H1 (cell line): ENCODE measurements around the gene SMYD1.

Source experiments
- BRCA1 ChIP-seq: IDR thresholded peaks from 2 replicates; pipeline ENCODE4 v1.6.1; 2012; ENCODE audit warnings: low read depth, low read length, improper control_type of control experiment
- GABPA ChIP-seq: IDR thresholded peaks from 2 replicates; pipeline ENCODE4 v1.6.1; 2011; ENCODE audit warnings: mild to moderate bottlenecking, low read length, moderate library complexity, borderline replicate concordance; ENCODE audit not compliant: insufficient read depth
- JUN ChIP-seq: IDR thresholded peaks from 2 replicates; pipeline ENCODE4 v1.6.1; 2011; ENCODE audit warnings: low read depth, mild to moderate bottlenecking, improper control_type of control experiment, low read length
- TAF1 ChIP-seq: IDR thresholded peaks from 2 replicates; pipeline ENCODE4 v1.6.1; 2011; ENCODE audit warnings: mild to moderate bottlenecking, low read depth, low read length
- TF ChIP-seq, protein P1 (sequence below): IDR thresholded peaks from 2 replicates; pipeline ENCODE4 v1.6.1; 2011; ENCODE audit warnings: low read depth, mild to moderate bottlenecking, low read length; ENCODE audit not compliant: insufficient read depth
- TF ChIP-seq, protein P2 (sequence below), 3 experiments: IDR thresholded peaks; 1 replicate in 2 of 3; 2 replicates in 1 of 3; pipeline versions ENCODE4 v1.5.1 to v1.6.1; 2011; ENCODE audit warnings: low read length in 3 of 3, mild to moderate bottlenecking in 3 of 3, inconsistent platforms in 2 of 3, low read depth in 1 of 3, moderate library complexity in 1 of 3; ENCODE audit not compliant: insufficient read depth in 1 of 3; ENCODE audit errors: control extremely low read depth in 1 of 3
- TF ChIP-seq, protein P3 (sequence below): IDR thresholded peaks from 2 replicates; pipeline ENCODE4 v1.6.1; 2012; ENCODE audit warnings: inconsistent platforms

DNA sequence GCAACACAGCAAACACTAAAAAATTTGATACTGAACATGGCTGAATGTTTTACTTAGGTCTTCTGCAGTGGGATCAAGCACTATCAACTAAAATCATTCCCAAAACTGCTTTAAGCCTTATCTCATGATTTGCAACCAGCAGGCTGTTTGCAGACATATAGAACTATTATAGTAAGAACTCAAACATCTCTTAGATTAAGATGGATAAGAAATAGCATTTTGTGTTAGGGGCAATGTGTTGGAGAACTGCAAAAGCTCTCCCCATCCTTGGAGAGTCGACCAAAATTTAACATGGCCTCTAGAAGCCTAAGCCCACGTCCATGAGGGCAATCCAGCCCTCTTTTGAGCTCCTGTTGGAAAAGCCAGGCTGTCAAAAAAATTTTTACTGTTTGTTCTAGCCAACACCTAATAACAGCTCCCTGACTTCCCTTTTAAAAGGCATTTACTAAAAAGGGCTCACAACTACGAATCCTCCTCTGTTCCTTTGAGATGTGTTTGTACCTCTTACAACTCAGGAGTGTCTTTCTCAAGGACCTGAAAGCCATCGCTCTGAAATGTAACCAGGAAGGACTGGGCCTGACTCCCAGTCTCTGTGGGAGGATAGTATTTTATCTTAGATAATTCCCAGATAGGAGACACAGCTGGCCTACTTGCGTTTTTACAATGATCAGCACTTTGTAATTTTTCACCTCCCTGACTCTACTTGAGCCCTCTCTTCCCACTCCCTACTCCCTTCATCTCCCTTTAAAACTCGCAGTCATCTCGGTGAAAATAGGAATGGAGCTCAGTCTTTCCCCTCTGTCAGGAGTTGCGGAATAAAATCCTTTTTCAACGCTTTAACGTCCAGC, 13.5 kb upstream of the SMYD1 start:
- TF ChIP-seq, protein P1, sequence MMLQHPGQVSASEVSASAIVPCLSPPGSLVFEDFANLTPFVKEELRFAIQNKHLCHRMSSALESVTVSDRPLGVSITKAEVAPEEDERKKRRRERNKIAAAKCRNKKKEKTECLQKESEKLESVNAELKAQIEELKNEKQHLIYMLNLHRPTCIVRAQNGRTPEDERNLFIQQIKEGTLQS: no peak
- TF ChIP-seq, protein P2, sequence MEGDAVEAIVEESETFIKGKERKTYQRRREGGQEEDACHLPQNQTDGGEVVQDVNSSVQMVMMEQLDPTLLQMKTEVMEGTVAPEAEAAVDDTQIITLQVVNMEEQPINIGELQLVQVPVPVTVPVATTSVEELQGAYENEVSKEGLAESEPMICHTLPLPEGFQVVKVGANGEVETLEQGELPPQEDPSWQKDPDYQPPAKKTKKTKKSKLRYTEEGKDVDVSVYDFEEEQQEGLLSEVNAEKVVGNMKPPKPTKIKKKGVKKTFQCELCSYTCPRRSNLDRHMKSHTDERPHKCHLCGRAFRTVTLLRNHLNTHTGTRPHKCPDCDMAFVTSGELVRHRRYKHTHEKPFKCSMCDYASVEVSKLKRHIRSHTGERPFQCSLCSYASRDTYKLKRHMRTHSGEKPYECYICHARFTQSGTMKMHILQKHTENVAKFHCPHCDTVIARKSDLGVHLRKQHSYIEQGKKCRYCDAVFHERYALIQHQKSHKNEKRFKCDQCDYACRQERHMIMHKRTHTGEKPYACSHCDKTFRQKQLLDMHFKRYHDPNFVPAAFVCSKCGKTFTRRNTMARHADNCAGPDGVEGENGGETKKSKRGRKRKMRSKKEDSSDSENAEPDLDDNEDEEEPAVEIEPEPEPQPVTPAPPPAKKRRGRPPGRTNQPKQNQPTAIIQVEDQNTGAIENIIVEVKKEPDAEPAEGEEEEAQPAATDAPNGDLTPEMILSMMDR (IDR thresholded peaks at IDR 0.05; ENCODE audit: control extremely low read depth in 1 of 3, insufficient read depth in 1 of 3, low read depth in 1 of 3, low read length in 3 of 3): no peak
- TF ChIP-seq JUN (no peak), GABPA (no peak), TAF1 (no peak), BRCA1 (no peak)
- TF ChIP-seq, protein P3, sequence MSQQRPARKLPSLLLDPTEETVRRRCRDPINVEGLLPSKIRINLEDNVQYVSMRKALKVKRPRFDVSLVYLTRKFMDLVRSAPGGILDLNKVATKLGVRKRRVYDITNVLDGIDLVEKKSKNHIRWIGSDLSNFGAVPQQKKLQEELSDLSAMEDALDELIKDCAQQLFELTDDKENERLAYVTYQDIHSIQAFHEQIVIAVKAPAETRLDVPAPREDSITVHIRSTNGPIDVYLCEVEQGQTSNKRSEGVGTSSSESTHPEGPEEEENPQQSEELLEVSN: no peak
